ENCODE data around the gene PRPF39.

The PRPF39 gene

DNA sequence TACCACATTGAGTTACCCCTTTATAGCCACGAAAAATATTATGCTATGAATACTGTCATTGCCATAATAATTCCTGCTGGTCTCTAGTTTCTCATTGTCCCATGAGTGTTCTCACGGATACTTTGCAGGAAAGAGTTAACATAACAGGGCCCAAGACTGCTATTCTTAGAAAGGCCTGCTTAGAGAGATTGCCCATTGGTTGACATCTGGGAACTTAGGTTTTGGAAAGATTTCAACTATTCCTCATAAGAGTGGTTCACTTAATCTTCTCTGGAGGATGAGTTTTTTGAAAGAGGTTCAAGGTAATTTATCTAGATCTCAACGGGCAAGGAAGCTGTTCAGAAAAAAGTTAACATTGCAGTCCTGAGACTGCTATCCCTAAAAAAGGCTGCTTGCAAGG, 18.4 kb upstream of the PRPF39 start:
- no peak overlapping the region for H3K4me3 ChIP-seq (ENCODE audit: control insufficient read depth, low read depth, low read length)
- TF ChIP-seq, protein P1, sequence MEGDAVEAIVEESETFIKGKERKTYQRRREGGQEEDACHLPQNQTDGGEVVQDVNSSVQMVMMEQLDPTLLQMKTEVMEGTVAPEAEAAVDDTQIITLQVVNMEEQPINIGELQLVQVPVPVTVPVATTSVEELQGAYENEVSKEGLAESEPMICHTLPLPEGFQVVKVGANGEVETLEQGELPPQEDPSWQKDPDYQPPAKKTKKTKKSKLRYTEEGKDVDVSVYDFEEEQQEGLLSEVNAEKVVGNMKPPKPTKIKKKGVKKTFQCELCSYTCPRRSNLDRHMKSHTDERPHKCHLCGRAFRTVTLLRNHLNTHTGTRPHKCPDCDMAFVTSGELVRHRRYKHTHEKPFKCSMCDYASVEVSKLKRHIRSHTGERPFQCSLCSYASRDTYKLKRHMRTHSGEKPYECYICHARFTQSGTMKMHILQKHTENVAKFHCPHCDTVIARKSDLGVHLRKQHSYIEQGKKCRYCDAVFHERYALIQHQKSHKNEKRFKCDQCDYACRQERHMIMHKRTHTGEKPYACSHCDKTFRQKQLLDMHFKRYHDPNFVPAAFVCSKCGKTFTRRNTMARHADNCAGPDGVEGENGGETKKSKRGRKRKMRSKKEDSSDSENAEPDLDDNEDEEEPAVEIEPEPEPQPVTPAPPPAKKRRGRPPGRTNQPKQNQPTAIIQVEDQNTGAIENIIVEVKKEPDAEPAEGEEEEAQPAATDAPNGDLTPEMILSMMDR (IDR thresholded peaks at IDR 0.05; ENCODE audit: control insufficient read depth, insufficient read depth, low read depth, low read length, missing control alignments) = no peak
- DNase-seq (ENCODE audit: low read depth) = no peak

DNA sequence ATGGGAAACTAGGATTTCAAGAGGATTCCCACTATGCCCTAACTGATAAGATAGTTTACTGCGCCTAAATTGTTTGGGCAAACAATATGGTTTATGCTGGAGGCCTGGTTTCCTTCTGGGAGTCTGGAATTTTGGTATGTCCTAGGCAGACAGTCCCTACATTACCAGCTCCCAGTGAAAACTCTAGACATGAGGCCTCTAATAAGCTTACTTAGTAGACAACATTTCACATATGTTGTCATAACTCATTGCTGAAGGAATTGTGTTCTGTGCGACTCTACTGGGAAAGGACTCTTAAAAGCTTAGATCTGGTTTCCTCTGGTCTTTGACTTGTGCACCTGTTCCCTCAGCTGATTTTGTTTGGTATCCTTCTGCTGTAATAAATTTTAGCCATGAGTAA, 18.0 kb upstream of the PRPF39 start:
- TF ChIP-seq, protein P1 (IDR thresholded peaks at IDR 0.05; ENCODE audit: control insufficient read depth, insufficient read depth, low read depth, low read length, missing control alignments) = no peak
- no peak overlapping the region for H3K4me3 ChIP-seq (ENCODE audit: control insufficient read depth, low read depth, low read length)
- no peak for DNase-seq (ENCODE audit: low read depth)

DNA sequence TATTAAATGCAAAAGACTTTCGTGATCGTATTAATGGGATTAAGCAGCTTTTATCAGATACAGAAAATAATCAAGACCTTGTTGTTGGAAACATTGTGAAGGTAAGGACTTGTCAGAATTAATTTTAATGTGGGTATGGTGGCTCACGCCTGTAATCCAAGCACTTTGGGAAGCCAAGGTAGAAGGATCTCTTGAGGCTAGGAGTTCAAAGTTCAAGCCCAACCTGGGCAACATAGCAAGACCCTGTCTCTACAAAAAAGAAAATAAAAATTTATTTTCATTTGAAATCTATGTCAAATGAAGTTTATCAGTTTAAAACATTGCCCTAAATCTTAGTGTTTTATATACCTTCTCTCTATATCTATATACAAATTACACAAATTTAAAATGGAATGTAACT, 17.2 kb upstream of the PRPF39 start:
- TF ChIP-seq, protein P1 (IDR thresholded peaks at IDR 0.05; ENCODE audit: control insufficient read depth, insufficient read depth, low read depth, low read length, missing control alignments) = no peak
- no peak for DNase-seq (ENCODE audit: low read depth)
- H3K4me3 ChIP-seq (ENCODE audit: control insufficient read depth, low read depth, low read length) = no peak overlapping the region

DNA sequence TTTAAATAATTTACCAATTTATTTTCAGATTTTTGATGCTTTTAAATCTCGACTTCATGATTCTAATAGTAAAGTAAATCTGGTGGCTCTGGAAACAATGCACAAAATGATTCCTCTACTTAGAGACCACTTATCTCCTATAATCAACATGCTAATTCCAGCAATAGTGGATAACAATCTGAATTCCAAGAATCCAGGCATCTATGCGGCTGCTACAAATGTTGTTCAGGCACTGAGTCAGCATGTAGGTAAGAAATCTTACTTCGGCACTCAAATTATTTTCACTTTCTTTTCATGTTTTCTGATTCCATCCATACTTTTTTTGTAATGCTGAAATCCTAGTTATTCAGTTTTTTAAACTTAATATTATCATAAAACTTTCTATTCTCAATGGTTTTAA, 15.5 kb upstream of the PRPF39 start:
- TF ChIP-seq, protein P1 (IDR thresholded peaks at IDR 0.05; ENCODE audit: control insufficient read depth, insufficient read depth, low read depth, low read length, missing control alignments) = no peak
- no peak overlapping the region for H3K4me3 ChIP-seq (ENCODE audit: control insufficient read depth, low read depth, low read length)
- DNase-seq (ENCODE audit: low read depth) = no peak

DNA sequence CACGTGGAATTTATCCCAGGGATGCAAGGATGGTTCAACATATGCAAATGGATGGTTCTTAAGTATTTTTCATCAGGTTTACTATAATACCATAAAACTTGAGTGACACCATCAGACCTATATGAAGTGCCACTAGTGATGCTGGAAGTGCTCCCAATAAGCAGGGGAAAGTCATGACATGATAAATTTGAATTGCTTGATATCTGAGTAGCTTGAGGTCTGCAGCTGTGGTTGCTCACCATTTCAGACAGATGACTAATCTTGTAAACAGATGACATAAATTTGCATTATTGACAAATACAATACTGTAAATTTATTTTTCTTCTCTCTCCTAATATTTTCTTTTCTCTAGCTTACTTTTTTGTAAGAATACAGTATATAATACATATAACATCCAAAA, 13.7 kb upstream of the PRPF39 start:
- TF ChIP-seq, protein P1 (IDR thresholded peaks at IDR 0.05; ENCODE audit: control insufficient read depth, insufficient read depth, low read depth, low read length, missing control alignments) = no peak
- DNase-seq (ENCODE audit: low read depth) = no peak
- H3K4me3 ChIP-seq (ENCODE audit: control insufficient read depth, low read depth, low read length) = no peak overlapping the region

DNA sequence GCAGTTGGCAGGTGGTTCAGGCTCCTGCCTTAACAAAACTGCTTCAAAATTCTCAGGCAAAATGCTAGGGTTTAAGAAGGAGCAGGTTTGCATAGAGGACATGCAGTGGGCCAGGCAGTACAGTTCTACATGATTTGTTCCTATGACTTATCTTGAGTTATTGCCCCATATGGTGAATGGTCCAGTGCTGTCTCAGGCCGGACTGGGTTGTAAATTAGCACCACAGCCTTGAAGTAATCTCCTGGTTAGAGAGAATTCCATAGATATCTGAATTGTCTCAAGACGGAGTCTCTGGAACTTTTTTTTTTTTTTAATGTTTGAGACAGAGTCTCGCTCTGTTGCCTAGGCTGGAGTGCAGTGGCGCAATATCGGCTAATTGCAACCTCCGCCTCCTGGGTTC, 11.8 kb upstream of the PRPF39 start:
- DNase-seq (ENCODE audit: low read depth) = no peak
- no peak overlapping the region for H3K4me3 ChIP-seq (ENCODE audit: control insufficient read depth, low read depth, low read length)
- TF ChIP-seq, protein P1 (IDR thresholded peaks at IDR 0.05; ENCODE audit: control insufficient read depth, insufficient read depth, low read depth, low read length, missing control alignments) = no peak

Data from AG09309 (cell line).